Muscle layer of duodenum (tissue), 2 donors: ENCODE results near the gene POU2AF3.

Experiments
- H3K27ac ChIP-seq: one replicate; pipeline ENCODE4 v1.7.0; 2013; ENCODE audit warnings: mild to moderate bottlenecking, low read length
- H3K27me3 ChIP-seq: one replicate; pipeline ENCODE4 v1.7.0; 2013; ENCODE audit warnings: low read depth, mild to moderate bottlenecking, control low read depth, low read length
- H3K36me3 ChIP-seq, 2 donors: one replicate each; pipeline ENCODE4 v1.7.0; 2013; ENCODE audit warnings: low read length in 2 of 2, control low read depth in 1 of 2, mild to moderate bottlenecking in 1 of 2; ENCODE audit not compliant: insufficient read depth in 2 of 2, control insufficient read depth in 1 of 2
- H3K4me1 ChIP-seq, 2 donors: one replicate each; pipeline ENCODE4 v1.7.0; 2013; ENCODE audit warnings: low read length in 2 of 2, mild to moderate bottlenecking in 2 of 2, control low read depth in 1 of 2, moderate library complexity in 1 of 2; ENCODE audit not compliant: insufficient read depth in 2 of 2, control insufficient read depth in 1 of 2
- H3K4me3 ChIP-seq, 2 donors: one replicate each; pipeline ENCODE4 v1.7.0; 2013; ENCODE audit warnings: low read length in 2 of 2, low read depth in 1 of 2, mild to moderate bottlenecking in 1 of 2
- H3K9me3 ChIP-seq, 2 donors: one replicate each; pipeline ENCODE4 v1.7.0; 2013; ENCODE audit warnings: low read length in 2 of 2, control low read depth in 1 of 2, mild to moderate bottlenecking in 1 of 2; ENCODE audit not compliant: control insufficient read depth in 1 of 2
- donor health status: healthy.

The POU2AF3 gene

DNA sequence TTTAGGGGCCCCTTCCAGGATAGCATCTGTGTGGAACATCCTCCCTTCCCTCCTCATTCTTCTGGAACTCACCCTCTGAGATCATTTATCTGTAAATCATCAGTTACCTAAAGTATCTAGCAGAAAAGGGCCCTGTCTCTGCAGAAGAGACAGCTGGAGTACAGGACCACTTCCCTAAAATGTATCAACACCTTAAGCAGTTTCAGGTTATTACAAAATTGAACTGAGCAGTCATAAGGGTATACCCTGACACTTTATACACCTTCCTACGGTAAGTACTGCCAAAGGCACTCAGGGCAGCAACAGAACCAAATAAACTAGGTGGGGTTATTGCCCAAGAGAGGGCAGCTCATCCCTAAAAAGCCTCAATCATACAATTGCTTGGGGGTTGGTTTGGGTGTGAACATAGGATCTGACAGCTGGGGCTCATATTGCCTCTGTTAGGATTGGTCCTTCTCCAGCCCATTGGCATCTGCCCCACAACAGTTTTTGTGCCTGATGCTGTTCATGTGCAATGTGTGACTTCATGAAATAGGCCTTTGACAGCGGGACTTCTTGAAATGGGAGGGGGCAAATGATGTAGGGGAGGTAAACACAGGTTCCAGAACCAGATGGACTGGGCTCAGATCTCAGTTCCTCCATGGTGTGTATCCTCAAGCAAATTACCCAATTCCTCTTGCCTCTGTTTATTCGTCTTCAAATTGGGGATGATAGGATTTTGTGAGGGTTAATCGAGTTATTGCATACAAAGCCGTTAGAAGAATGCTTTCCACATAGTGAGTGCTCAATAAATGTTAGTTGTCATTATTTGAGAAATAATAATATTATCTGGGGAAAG is 2.9 kb downstream of the POU2AF3 start:
- no peak overlapping the region for H3K27ac ChIP-seq
- H3K9me3 ChIP-seq, result no peaks in the 10 kb centered on the region
- no peaks in the 10 kb centered on the region for H3K27me3 ChIP-seq
- no peaks in the 10 kb centered on the region for H3K36me3 ChIP-seq
- H3K4me1 ChIP-seq, result peaks cover 12 to 25% of the 10 kb centered on the region in 2 donors
- no peak overlapping the region for H3K4me3 ChIP-seq

DNA sequence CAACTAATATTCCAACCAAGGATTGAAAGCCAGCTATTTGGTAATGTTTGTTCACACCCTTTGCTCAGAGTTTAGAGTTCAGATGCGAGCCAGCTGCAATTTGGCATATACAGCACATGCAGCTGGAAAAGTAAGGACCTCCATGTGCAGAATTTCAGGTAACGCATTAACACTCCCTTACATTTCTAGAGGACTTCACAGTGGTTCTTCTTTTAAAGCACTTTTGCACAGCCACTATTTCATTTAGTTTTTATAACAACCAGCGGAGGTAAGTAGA is 3.4 kb downstream of the POU2AF3 start:
- Histone ChIP-seq H3K4me3 (no peak overlapping the region), H3K27ac (no peak overlapping the region), H3K9me3 (no peaks in the 10 kb centered on the region), H3K27me3 (no peaks in the 10 kb centered on the region), H3K4me1 (peaks cover 12 to 25% of the 10 kb centered on the region in 2 donors), H3K36me3 (no peaks in the 10 kb centered on the region)

DNA sequence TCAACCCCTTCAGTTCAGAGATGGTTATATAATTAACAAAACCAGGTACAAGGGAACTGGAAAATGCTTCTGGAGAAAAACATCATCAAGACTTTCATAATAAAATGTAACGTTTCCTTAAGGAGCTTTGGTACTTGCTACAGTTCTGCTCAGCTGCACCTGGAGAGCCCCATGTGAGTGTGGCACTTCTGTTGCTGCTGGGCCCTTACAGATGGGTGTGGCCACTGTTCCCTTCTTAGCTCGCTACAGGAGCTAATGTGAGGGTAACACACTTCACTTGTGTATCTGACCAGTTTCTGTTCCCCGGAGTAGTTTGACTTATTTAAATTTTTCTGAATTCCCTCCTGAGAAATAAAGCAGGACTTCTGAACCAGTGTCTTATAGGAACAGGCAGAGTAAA is 4.0 kb downstream of the POU2AF3 start:
- H3K9me3 ChIP-seq, result no peaks in the 10 kb centered on the region
- no peak overlapping the region for H3K4me3 ChIP-seq
- no peak overlapping the region for H3K27ac ChIP-seq
- no peaks in the 10 kb centered on the region for H3K36me3 ChIP-seq
- H3K27me3 ChIP-seq, result no peaks in the 10 kb centered on the region
- peaks cover 12 to 25% of the 10 kb centered on the region in 2 donors for H3K4me1 ChIP-seq

DNA sequence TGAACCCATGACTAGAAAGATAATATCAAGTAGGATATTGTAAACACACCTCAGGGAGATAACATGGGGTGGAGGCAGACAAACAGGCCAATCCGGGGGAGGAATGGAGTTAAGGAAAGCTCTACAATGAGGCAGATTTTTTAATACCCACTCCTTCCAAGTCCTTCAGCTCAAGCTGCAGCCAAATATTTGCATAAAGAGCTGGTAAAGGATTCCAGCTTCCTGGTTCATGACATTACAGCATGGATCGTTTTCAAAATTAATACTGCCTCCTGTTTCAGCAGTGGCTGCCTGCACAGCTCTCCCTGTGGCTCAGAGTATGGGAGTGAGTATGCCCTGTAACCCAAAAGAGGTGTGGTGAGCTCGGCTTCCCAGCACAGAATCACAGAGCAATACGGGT is 5.1 kb downstream of the POU2AF3 start:
- H3K27ac ChIP-seq, result no peak overlapping the region
- H3K36me3 ChIP-seq, result no peaks in the 10 kb centered on the region

DNA sequence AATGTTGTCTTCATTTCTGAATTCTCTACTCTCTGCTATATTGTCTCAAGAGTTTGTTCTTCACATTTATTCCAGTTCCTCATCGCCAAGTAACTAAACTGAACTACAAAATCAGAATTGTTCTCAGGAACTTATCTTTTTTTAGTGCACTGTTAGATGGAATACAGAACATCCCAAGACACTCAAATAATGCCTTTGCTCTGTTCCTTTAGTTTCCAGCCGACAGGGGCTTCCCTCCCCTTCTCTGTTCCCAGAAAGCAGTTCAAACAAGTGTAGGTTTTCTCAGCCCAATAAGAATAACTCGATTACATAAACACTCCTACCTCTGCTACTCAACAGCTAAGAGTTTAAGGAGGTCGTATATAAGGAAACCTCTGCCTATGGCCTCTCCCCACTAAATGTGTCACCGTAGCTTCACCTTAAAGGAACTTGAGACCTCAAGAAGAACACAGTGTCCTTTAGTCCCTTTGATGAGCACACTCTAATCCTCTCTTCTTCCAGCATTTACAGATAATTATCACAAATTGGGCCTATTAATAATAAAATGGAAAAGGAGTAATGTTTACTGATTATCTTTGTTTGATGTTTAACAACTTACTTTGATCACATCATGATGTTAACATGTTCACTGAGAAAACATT is 6.9 kb downstream of the POU2AF3 start:
- Histone ChIP-seq H3K4me3 (no peak overlapping the region), H3K4me1 (peaks cover 12 to 13% of the 10 kb centered on the region in 2 donors), H3K9me3 (no peaks in the 10 kb centered on the region), H3K27me3 (no peaks in the 10 kb centered on the region), H3K27ac (no peak overlapping the region), H3K36me3 (no peaks in the 10 kb centered on the region)

More for the DNA sequence above, 5.1 kb downstream of the POU2AF3 start:
- Histone ChIP-seq H3K4me1 (peaks cover 12 to 19% of the 10 kb centered on the region in 2 donors), H3K4me3 (no peak overlapping the region), H3K27me3 (no peaks in the 10 kb centered on the region), H3K9me3 (no peaks in the 10 kb centered on the region)

DNA sequence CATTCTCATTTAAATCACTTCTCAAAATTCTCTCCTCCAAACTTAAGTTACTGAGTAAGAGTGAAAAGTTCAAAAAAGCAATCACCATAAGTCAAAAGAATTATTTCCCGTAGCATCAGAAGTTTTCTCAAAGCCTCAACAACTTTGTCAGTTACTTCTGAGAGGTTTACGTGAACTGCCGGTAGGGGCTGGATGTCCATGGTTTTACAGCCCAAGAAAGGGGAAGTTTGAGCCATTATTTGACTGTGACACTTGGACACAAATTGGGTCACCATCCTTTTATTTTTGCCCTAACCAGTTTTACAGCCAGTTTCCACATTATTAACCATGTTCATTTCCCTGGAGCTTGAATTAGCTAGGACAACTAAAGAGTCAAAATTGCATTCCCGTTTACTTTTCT is 7.5 kb downstream of the POU2AF3 start:
- no peaks in the 10 kb centered on the region for H3K9me3 ChIP-seq
- peaks cover 9 to 12% of the 10 kb centered on the region in 2 donors for H3K4me1 ChIP-seq
- H3K36me3 ChIP-seq, result no peaks in the 10 kb centered on the region
- H3K4me3 ChIP-seq, result no peak overlapping the region
- H3K27me3 ChIP-seq, result no peaks in the 10 kb centered on the region
- no peak overlapping the region for H3K27ac ChIP-seq

DNA sequence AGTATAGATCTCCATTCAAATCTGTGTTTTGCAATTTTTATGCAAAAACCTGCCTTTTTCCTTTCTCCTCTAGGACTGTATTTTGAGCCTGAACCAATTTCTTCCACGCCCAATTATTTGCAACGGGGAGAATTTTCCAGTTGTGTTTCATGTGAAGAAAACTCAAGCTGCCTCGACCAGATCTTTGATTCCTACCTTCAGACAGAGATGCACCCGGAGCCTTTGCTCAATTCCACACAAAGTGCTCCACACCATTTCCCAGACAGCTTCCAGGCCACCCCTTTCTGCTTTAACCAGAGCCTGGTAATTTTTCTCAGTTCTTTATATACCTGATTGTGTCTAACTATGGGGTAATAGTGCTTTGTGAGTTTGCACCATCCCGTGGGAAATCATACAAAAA is 8.0 kb downstream of the POU2AF3 start:
- H3K4me1 ChIP-seq, result peaks cover 9 to 12% of the 10 kb centered on the region in 2 donors
- no peak overlapping the region for H3K27ac ChIP-seq
- no peaks in the 10 kb centered on the region for H3K27me3 ChIP-seq
- H3K9me3 ChIP-seq, result no peaks in the 10 kb centered on the region
- H3K4me3 ChIP-seq, result no peak overlapping the region
- no peaks in the 10 kb centered on the region for H3K36me3 ChIP-seq

DNA sequence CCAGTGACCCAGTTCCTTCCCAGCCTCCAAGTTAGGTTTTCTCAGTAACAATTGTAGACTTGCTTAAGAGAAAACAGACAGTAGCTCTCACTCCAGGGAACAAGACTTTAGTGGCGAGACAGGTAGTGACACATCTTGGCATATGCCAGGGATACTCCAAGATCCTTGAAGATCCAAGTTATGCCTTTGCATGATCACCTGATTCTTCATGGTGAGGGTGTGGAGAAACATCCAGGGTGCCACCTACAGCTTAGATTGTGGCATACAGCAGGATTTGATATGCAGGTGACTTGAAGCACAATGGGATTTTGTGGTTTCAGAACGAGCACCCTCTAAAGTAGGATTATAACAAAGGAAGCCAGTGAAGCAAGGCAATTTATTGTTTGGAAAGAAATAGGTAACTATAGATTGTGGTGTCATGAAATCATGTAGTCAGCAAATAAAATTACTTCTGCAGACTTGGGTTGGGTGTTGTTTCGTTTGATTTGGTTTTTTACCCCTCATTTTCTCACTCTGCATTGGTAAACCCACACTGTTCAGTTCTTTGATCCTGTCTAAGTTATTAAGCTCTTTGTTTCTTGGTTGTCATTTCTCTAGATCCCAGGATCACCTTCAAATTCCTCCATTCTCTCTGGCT is 9.2 kb downstream of the POU2AF3 start:
- H3K27ac ChIP-seq, result no peak overlapping the region
- peaks cover 7 to 9% of the 10 kb centered on the region in 2 donors for H3K4me1 ChIP-seq
- H3K36me3 ChIP-seq, result no peaks in the 10 kb centered on the region
- no peaks in the 10 kb centered on the region for H3K27me3 ChIP-seq
- H3K4me3 ChIP-seq, result no peak overlapping the region
- no peaks in the 10 kb centered on the region for H3K9me3 ChIP-seq

DNA sequence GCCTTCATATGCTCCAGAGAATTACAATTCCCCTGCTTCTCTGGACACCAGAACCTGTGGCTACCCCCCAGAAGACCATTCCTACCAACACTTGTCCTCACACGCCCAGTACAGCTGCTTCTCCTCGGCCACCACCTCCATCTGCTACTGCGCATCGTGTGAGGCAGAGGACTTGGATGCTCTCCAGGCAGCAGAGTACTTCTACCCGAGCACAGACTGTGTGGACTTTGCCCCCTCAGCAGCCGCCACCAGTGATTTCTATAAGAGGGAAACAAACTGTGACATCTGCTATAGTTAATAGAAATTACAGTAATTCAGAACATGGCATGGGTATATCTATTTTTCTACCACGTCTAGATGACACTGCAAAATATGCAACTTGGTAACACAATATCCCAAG is 9.8 kb downstream of the POU2AF3 start:
- H3K27ac ChIP-seq, result no peak overlapping the region

DNA sequence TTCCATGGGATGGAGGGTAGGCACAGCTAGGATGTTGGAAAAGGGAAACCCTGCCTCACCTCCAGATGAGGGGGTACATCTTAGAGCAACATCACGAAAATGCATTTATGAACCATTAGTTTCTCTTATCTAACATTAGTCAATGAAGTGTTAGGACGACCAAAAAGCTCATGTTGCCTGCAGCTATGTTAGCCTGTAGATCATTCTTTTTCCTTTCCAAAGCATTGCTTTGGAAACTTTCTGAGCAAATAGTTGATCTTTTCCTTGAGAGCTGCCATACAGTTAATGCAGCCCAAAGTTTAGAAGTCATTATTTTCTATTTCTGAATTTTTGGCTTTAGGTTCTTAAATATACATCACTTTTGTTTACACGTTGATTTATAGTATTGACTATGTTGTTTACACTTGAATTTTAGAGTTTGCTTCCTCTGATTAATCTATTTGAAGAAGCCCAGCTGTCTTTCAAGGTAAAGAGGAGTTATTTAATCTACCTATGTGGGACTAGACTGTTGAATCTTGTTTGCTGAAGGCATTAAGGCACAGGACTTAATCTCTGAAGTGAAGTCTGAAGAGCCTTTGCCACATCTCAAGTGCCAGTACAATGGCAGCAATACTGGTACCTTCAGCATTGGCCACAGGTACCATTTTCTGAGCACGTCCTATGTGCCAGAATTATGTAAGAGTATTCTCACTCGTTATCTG is 11.0 kb downstream of the POU2AF3 start:
- no peaks in the 10 kb centered on the region for H3K27me3 ChIP-seq
- H3K27ac ChIP-seq, result no peak overlapping the region
- no peaks in the 10 kb centered on the region for H3K9me3 ChIP-seq
- no peak overlapping the region for H3K4me3 ChIP-seq
- H3K4me1 ChIP-seq, result no peaks in the 10 kb centered on the region
- H3K36me3 ChIP-seq, result no peaks in the 10 kb centered on the region

More for the DNA sequence above, 9.8 kb downstream of the POU2AF3 start:
- no peaks in the 10 kb centered on the region for H3K9me3 ChIP-seq
- H3K4me3 ChIP-seq, result no peak overlapping the region
- no peaks in the 10 kb centered on the region for H3K36me3 ChIP-seq
- H3K27me3 ChIP-seq, result no peaks in the 10 kb centered on the region
- peaks cover 2 to 8% of the 10 kb centered on the region in 2 donors for H3K4me1 ChIP-seq

DNA sequence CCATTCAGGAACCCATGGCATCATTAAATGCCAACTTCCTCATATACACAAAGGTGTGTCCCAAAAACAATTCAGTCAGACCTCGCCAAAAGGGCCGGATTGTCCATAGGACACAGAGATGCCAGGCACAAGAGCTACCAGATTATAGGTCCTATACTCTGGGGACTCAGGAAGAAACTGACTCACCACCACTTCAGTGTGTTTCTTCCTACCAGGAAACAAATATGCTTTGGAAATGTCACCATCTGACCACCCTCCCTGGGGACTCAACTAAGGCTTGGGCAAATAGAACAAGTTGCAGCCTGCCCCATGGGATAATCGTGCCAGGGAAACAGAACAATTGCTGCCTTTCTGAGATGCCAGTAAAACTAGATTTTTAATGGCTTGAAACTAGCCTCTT is 11.7 kb downstream of the POU2AF3 start:
- Histone ChIP-seq H3K36me3 (no peaks in the 10 kb centered on the region), H3K4me1 (no peaks in the 10 kb centered on the region), H3K4me3 (no peak overlapping the region), H3K27ac (no peak overlapping the region), H3K9me3 (no peaks in the 10 kb centered on the region), H3K27me3 (no peaks in the 10 kb centered on the region)
